ENCODE data around the gene FKRP.
"Not testable (repeated sequence)": the region's sequence is repeated elsewhere in the genome, so short reads cannot be mapped to it uniquely, and the experiment has no call there.

Gene FKRP

GRCh38 chr19:46776927-46777911 lies 31.4 kb downstream of the FKRP start:
- no CpG with 5 or more reads among the region's 33 CpGs for WGBS (ENCODE audit: insufficient coverage, insufficient read length)
- Histone ChIP-seq H3K36me3 (ENCODE audit: control insufficient read depth, insufficient read depth, low read length) (peaks cover 36% of the 10 kb centered on the region), H3K27me3 (ENCODE audit: control insufficient read depth, insufficient read depth, low read length) (no peaks in the 10 kb centered on the region), H3K27ac (ENCODE audit: low read length) (no peak overlapping the region), H3K4me1 (ENCODE audit: control insufficient read depth, insufficient read depth, low read length) (no peaks in the 10 kb centered on the region), H3K9me3 (ENCODE audit: control insufficient read depth, insufficient read depth, low read length) (no peaks in the 10 kb centered on the region), H3K4me3 (ENCODE audit: low read length) (no peak overlapping the region)
- no peak for DNase-seq (ENCODE audit: low read depth, low spot score)

GRCh38 chr19:46777956-46778645 lies 32.2 kb downstream of the FKRP start:
- H3K27ac ChIP-seq (ENCODE audit: low read length); DNase-seq (ENCODE audit: low read depth, low spot score); H3K4me1 ChIP-seq (ENCODE audit: control insufficient read depth, insufficient read depth, low read length); H3K9me3 ChIP-seq (ENCODE audit: control insufficient read depth, insufficient read depth, low read length); H3K27me3 ChIP-seq (ENCODE audit: control insufficient read depth, insufficient read depth, low read length); H3K4me3 ChIP-seq (ENCODE audit: low read length): not testable (repeated sequence)
- peaks cover 43% of the 10 kb centered on the region for H3K36me3 ChIP-seq (ENCODE audit: control insufficient read depth, insufficient read depth, low read length)
- WGBS (ENCODE audit: insufficient coverage, insufficient read length) = no CpG with 5 or more reads among the region's 12 CpGs

GRCh38 chr19:46782355-46783019 lies 36.6 kb downstream of the FKRP start:
- no CpG with 5 or more reads among the region's 7 CpGs for WGBS (ENCODE audit: insufficient coverage, insufficient read length)
- Histone ChIP-seq H3K36me3 (ENCODE audit: control insufficient read depth, insufficient read depth, low read length) (peaks cover 35% of the 10 kb centered on the region), H3K27ac (ENCODE audit: low read length) (no peak overlapping the region), H3K27me3 (ENCODE audit: control insufficient read depth, insufficient read depth, low read length) (no peaks in the 10 kb centered on the region), H3K4me3 (ENCODE audit: low read length) (no peak overlapping the region), H3K9me3 (ENCODE audit: control insufficient read depth, insufficient read depth, low read length) (no peaks in the 10 kb centered on the region), H3K4me1 (ENCODE audit: control insufficient read depth, insufficient read depth, low read length) (peaks cover 7% of the 10 kb centered on the region; the same call in 1 of the 2 replicates)
- no peak for DNase-seq (ENCODE audit: low read depth, low spot score)

- no peak for DNase-seq (ENCODE audit: low read depth, low spot score)
- H3K4me1 ChIP-seq (ENCODE audit: control insufficient read depth, insufficient read depth, low read length) = peaks cover 7% of the 10 kb centered on the region; the same call in 1 of the 2 replicates
- no CpG with 5 or more reads among the region's 2 CpGs for WGBS (ENCODE audit: insufficient coverage, insufficient read length)
- H3K9me3 ChIP-seq (ENCODE audit: control insufficient read depth, insufficient read depth, low read length) = no peaks in the 10 kb centered on the region
- H3K27ac ChIP-seq (ENCODE audit: low read length) = no peak overlapping the region
- H3K36me3 ChIP-seq (ENCODE audit: control insufficient read depth, insufficient read depth, low read length) = peaks cover 29% of the 10 kb centered on the region
- no peaks in the 10 kb centered on the region for H3K27me3 ChIP-seq (ENCODE audit: control insufficient read depth, insufficient read depth, low read length)
- no peak overlapping the region for H3K4me3 ChIP-seq (ENCODE audit: low read length)
Observed at GRCh38 chr19:46783670-46784069, 37.8 kb downstream of the FKRP start.

- Histone ChIP-seq H3K4me1 (ENCODE audit: control insufficient read depth, insufficient read depth, low read length) (peaks cover 7% of the 10 kb centered on the region; the same call in 1 of the 2 replicates), H3K27me3 (ENCODE audit: control insufficient read depth, insufficient read depth, low read length) (no peaks in the 10 kb centered on the region), H3K27ac (ENCODE audit: low read length) (no peak overlapping the region), H3K4me3 (ENCODE audit: low read length) (no peak overlapping the region; the same call in 1 of the 2 replicates), H3K36me3 (ENCODE audit: control insufficient read depth, insufficient read depth, low read length) (peaks cover 23% of the 10 kb centered on the region), H3K9me3 (ENCODE audit: control insufficient read depth, insufficient read depth, low read length) (no peaks in the 10 kb centered on the region)
- DNase-seq (ENCODE audit: low read depth, low spot score) = no peak
- WGBS (ENCODE audit: insufficient coverage, insufficient read length) = no CpG with 5 or more reads among the region's 17 CpGs
Observed at GRCh38 chr19:46784262-46785053, 38.6 kb downstream of the FKRP start.

- no peak for DNase-seq (ENCODE audit: low read depth, low spot score)
- H3K4me3 ChIP-seq (ENCODE audit: low read length) = no peak overlapping the region; the same call in 1 of the 2 replicates
- H3K36me3 ChIP-seq (ENCODE audit: control insufficient read depth, insufficient read depth, low read length) = peaks cover 23% of the 10 kb centered on the region
- peaks cover 7% of the 10 kb centered on the region; the same call in 1 of the 2 replicates for H3K4me1 ChIP-seq (ENCODE audit: control insufficient read depth, insufficient read depth, low read length)
- H3K27me3 ChIP-seq (ENCODE audit: control insufficient read depth, insufficient read depth, low read length) = no peaks in the 10 kb centered on the region
- H3K9me3 ChIP-seq (ENCODE audit: control insufficient read depth, insufficient read depth, low read length) = no peaks in the 10 kb centered on the region
- no CpG with 5 or more reads among the region's 19 CpGs for WGBS (ENCODE audit: insufficient coverage, insufficient read length)
- no peak overlapping the region for H3K27ac ChIP-seq (ENCODE audit: low read length)
Observed at GRCh38 chr19:46785054-46785979, 39.5 kb downstream of the FKRP start.

- no CpG with 5 or more reads among the region's 4 CpGs for WGBS (ENCODE audit: insufficient coverage, insufficient read length)
- H3K27me3 ChIP-seq (ENCODE audit: control insufficient read depth, insufficient read depth, low read length) = no peaks in the 10 kb centered on the region
- no peaks in the 10 kb centered on the region for H3K9me3 ChIP-seq (ENCODE audit: control insufficient read depth, insufficient read depth, low read length)
- peak overlapping the region; percentile 66; the same call in 1 of the 2 replicates for H3K4me3 ChIP-seq (ENCODE audit: low read length)
- peaks cover 7% of the 10 kb centered on the region; the same call in 1 of the 2 replicates for H3K4me1 ChIP-seq (ENCODE audit: control insufficient read depth, insufficient read depth, low read length)
- no peak overlapping the region for H3K27ac ChIP-seq (ENCODE audit: low read length)
- peaks cover 23% of the 10 kb centered on the region for H3K36me3 ChIP-seq (ENCODE audit: control insufficient read depth, insufficient read depth, low read length)
- DNase-seq (ENCODE audit: low read depth, low spot score) = no peak
Observed at GRCh38 chr19:46785980-46786235, 40.1 kb downstream of the FKRP start.

- Histone ChIP-seq H3K36me3 (ENCODE audit: control insufficient read depth, insufficient read depth, low read length) (peaks cover 23% of the 10 kb centered on the region), H3K4me3 (ENCODE audit: low read length) (peak overlapping the region; percentile 66), H3K27me3 (ENCODE audit: control insufficient read depth, insufficient read depth, low read length) (no peaks in the 10 kb centered on the region), H3K4me1 (ENCODE audit: control insufficient read depth, insufficient read depth, low read length) (peaks cover 7% of the 10 kb centered on the region; the same call in 1 of the 2 replicates), H3K9me3 (ENCODE audit: control insufficient read depth, insufficient read depth, low read length) (no peaks in the 10 kb centered on the region), H3K27ac (ENCODE audit: low read length) (no peak overlapping the region)
- no CpG with 5 or more reads among the region's 20 CpGs for WGBS (ENCODE audit: insufficient coverage, insufficient read length)
- DNase-seq (ENCODE audit: low read depth, low spot score) = no peak
Observed at GRCh38 chr19:46786236-46787039, 40.6 kb downstream of the FKRP start.

- Histone ChIP-seq H3K4me3 (ENCODE audit: low read length) (peak overlapping the region; percentile 66; the same call in 1 of the 2 replicates), H3K4me1 (ENCODE audit: control insufficient read depth, insufficient read depth, low read length) (peaks cover 7% of the 10 kb centered on the region; the same call in 1 of the 2 replicates), H3K36me3 (ENCODE audit: control insufficient read depth, insufficient read depth, low read length) (peaks cover 18% of the 10 kb centered on the region), H3K27me3 (ENCODE audit: control insufficient read depth, insufficient read depth, low read length) (no peaks in the 10 kb centered on the region), H3K9me3 (ENCODE audit: control insufficient read depth, insufficient read depth, low read length) (no peaks in the 10 kb centered on the region), H3K27ac (ENCODE audit: low read length) (no peak overlapping the region)
- DNase-seq (ENCODE audit: low read depth, low spot score) = no peak
- WGBS (ENCODE audit: insufficient coverage, insufficient read length) = no CpG with 5 or more reads among the region's 5 CpGs
Observed at GRCh38 chr19:46787040-46787330, 41.1 kb downstream of the FKRP start.

Data from iPS DF 6.9 (cell line).